ENCODE measurements around the gene MTG1.

DNA sequence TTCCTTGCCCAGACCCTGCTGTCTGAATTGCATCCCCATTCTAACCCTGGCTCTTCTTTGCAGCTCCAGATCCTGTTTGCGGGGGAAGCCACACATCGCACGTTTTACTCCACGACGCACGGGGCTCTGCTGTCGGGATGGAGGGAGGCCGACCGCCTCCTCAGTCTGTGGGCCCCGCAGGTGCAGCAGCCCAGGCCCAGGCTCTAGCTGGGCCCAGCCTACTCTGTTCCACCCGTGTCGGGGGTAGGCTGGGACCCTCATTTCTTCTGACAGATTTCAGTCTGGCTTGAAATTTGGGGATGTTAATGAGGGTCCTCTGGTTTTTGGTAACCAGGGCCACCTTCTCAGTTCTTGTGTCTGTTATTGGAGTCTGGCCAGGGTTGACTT is 2.7 kb upstream of the MTG1 start:
- TF ChIP-seq, protein P1, sequence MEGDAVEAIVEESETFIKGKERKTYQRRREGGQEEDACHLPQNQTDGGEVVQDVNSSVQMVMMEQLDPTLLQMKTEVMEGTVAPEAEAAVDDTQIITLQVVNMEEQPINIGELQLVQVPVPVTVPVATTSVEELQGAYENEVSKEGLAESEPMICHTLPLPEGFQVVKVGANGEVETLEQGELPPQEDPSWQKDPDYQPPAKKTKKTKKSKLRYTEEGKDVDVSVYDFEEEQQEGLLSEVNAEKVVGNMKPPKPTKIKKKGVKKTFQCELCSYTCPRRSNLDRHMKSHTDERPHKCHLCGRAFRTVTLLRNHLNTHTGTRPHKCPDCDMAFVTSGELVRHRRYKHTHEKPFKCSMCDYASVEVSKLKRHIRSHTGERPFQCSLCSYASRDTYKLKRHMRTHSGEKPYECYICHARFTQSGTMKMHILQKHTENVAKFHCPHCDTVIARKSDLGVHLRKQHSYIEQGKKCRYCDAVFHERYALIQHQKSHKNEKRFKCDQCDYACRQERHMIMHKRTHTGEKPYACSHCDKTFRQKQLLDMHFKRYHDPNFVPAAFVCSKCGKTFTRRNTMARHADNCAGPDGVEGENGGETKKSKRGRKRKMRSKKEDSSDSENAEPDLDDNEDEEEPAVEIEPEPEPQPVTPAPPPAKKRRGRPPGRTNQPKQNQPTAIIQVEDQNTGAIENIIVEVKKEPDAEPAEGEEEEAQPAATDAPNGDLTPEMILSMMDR (IDR thresholded peaks at IDR 0.05), result no peak
- TF ChIP-seq EZH2 (IDR thresholded peaks at IDR 0.05; ENCODE audit: borderline replicate concordance, insufficient read depth, low read depth, low read length, poor library complexity, severe bottlenecking), result no peak

Data from B cell (primary cell).